OCI-LY7 (cell line): ENCODE measurements around the gene ATP1A3. TPM values are rescaled to one million over a fixed set of nuclear protein-coding genes. Genes with fewer than 3 reads are reported as not detected.
A peak's percentile ranks its signal among the peaks of the same experiment; 100 is the strongest.

Experiments used
- BruUV-seq: library from RNA; stranded (reverse); fragments of 400-500 nt; replicated peaks from 2 replicates; lab custom pipeline; 2021; lab: Mats Ljungman, UMichigan
- CTCF ChIA-PET: fragments of 300-600 bp; sonication (Branson Sonifier 250); formaldehyde crosslinking; loops from one replicate; lab custom pipeline; 2022; ENCODE audit warnings: antibody characterized with exemption; ENCODE audit not compliant: unreplicated experiment; lab: Charles Lee
- POLR2A ChIA-PET: fragments of 300-600 bp; sonication (Branson Sonifier 250); formaldehyde crosslinking; loops from one replicate; lab custom pipeline; 2022; ENCODE audit warnings: antibody characterized with exemption; lab: Charles Lee
- DNase-seq: peaks from one replicate; pipeline ENCODE4 v3.0.0-alpha.2; 2015; ENCODE audit warnings: low spot score
- H2AFZ ChIP-seq: fragments of 200-600 bp; sonication (generic), shearing (Covaris generic); 2 replicates; pipeline ENCODE4 v1.6.1; 2014; ENCODE audit warnings: mild to moderate bottlenecking, antibody characterized with exemption, low read length, moderate library complexity
- H3K27ac ChIP-seq: fragments of 200-600 bp; sonication (generic); 2 replicates; pipeline ENCODE4 v1.5.1; 2014; ENCODE audit warnings: mixed run types, low read depth, mild to moderate bottlenecking, moderate library complexity, low read length, inconsistent platforms; ENCODE audit not compliant: poor library complexity, severe bottlenecking
- H3K36me3 ChIP-seq: fragments of 200-600 bp; sonication (generic); 2 replicates; pipeline ENCODE4 v1.6.1; 2014; ENCODE audit warnings: mild to moderate bottlenecking, antibody characterized with exemption, low read length, moderate library complexity, mixed read lengths; ENCODE audit not compliant: insufficient read depth
- H3K4me1 ChIP-seq: fragments of 200-600 bp; sonication (generic); 2 replicates; pipeline ENCODE4 v1.5.1; 2014; ENCODE audit warnings: mild to moderate bottlenecking, low read length; ENCODE audit not compliant: insufficient read depth, poor library complexity, severe bottlenecking
- H3K4me2 ChIP-seq: fragments of 200-600 bp; sonication (generic); 2 replicates; pipeline ENCODE4 v1.6.1; 2014; ENCODE audit warnings: mild to moderate bottlenecking, low read length
- H3K4me3 ChIP-seq: fragments of 200-600 bp; sonication (generic); 2 replicates; pipeline ENCODE4 v1.5.1; 2014; ENCODE audit warnings: mild to moderate bottlenecking, low read depth, low read length; ENCODE audit not compliant: poor library complexity, severe bottlenecking
- H3K79me2 ChIP-seq: fragments of 200-600 bp; sonication (generic); 2 replicates; pipeline ENCODE4 v1.6.1; 2016; ENCODE audit warnings: low read depth, mild to moderate bottlenecking, low read length, moderate library complexity, mixed read lengths; ENCODE audit not compliant: insufficient read depth
- H3K9me2 ChIP-seq: fragments of 200-600 bp; sonication (generic); 2 replicates; pipeline ENCODE4 v1.6.1; 2016; ENCODE audit warnings: mild to moderate bottlenecking, low read length, mixed read lengths; ENCODE audit not compliant: insufficient read depth
- H3K9me3 ChIP-seq: fragments of 200-600 bp; sonication (generic); 2 replicates; pipeline ENCODE4 v1.6.1; 2014; ENCODE audit warnings: mild to moderate bottlenecking, mixed run types, low read length, mixed read lengths
- H4K20me1 ChIP-seq: fragments of 200-600 bp; sonication (generic); 2 replicates; pipeline ENCODE4 v1.6.1; 2014; ENCODE audit warnings: mild to moderate bottlenecking, antibody characterized with exemption, low read length, moderate library complexity, mixed read lengths; ENCODE audit not compliant: insufficient read depth
- CTCF ChIP-seq: fragments of 200-600 bp; sonication (generic); conservative IDR thresholded peaks from 2 replicates; pipeline ENCODE4 v1.5.1; 2014; ENCODE audit warnings: mild to moderate bottlenecking, antibody characterized with exemption, low read length, moderate library complexity, mixed read lengths
- EZH2phosphoT487 ChIP-seq: fragments of 200-600 bp; sonication (generic); IDR thresholded peaks from 2 replicates; pipeline ENCODE4 v1.6.1; 2018; ENCODE audit warnings: low read depth, borderline replicate concordance, mild to moderate bottlenecking, mixed run types, antibody characterized with exemption, low read length, moderate library complexity, mixed read lengths
- intact Hi-C: fragments of 100-400 bp; cut with micrococcal nuclease; formaldehyde crosslinking; loops from one replicate; pipeline ENCODE4 v1.10.0; 2022; ENCODE audit not compliant: unreplicated experiment
- total RNA-seq, 2 experiments: library from RNA; depleted of rRNA in 1 of 2; stranded (reverse); fragments of >200 nt in 1 of 2; shearing (Covaris generic) in 1 of 2; gene quantifications; 2 replicates each; pipeline ENCODE4 v1.2.3, GENCODE V29; 2014 to 2022

ATP1A3 gene
- total RNA-seq, 2 experiments from 2014 or later: 9.3 to 33.0 TPM

DNA sequence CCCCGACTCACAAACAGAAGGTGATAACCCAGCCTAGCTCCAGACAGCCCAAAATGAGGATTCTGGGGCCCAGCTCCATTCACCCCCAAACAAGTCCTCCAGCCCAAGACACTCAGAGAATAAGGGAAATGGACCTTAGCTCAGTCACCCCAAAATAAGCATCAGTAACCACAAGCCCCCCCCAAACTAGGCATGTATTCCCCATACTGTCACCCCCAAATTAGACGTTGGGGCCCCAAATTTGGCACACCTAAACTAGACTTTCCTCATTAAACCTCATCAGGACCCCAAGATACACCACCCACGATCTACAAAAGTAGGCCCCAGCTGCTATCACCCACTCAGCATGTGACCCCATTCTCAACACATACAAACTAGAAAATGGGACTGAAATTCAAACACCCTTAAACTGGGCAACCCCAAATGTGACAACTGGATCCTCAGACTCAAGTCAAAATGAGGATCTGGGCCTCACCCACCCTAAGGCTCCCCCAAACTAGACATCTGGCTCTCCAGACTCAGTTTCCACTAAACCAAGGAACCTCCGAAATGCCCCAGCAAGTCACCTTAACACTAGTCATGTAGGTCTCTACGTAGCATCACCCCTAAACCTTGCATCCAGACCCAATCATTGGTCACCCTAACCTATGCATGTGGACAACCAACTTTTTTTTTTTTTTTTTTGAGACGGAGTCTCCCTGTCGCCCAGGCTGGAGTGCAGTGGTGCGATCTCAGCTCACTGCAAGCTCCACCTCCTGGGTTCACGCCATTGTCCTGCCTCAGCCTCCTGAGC, 52.4 kb downstream of the ATP1A3 start:
- Histone ChIP-seq H3K79me2 (peaks cover 6% of the 10 kb centered on the region; the same call in 1 of the 2 replicates), H3K4me1 (peaks cover 80% of the 10 kb centered on the region), H3K9me3 (no peaks in the 10 kb centered on the region), H3K9me2 (no peaks in the 10 kb centered on the region), H3K4me2 (peak overlapping the region; percentile 82), H3K36me3 (no peaks in the 10 kb centered on the region), H3K27ac (peak overlapping the region; percentile 80), H4K20me1 (no peaks in the 10 kb centered on the region), H3K4me3 (peak overlapping the region; percentile 71), H2AFZ (no peak overlapping the region)
- intact Hi-C loops: loop anchor here (10.0 kb wide), 1 partner anchor 397 kb away; no protein-coding TSS in a partner anchor
- ChIA-PET CTCF (interaction anchor here (0.5 kb wide), 1 partner anchor 8 kb away, joined by 7 read pairs; no protein-coding TSS in a partner anchor), POLR2A (no interaction called here)
- TF ChIP-seq EZH2phosphoT487: no peak
- TF ChIP-seq CTCF: no peak
- DNase-seq: no peak
- BruUV-seq: no TSS peak

DNA sequence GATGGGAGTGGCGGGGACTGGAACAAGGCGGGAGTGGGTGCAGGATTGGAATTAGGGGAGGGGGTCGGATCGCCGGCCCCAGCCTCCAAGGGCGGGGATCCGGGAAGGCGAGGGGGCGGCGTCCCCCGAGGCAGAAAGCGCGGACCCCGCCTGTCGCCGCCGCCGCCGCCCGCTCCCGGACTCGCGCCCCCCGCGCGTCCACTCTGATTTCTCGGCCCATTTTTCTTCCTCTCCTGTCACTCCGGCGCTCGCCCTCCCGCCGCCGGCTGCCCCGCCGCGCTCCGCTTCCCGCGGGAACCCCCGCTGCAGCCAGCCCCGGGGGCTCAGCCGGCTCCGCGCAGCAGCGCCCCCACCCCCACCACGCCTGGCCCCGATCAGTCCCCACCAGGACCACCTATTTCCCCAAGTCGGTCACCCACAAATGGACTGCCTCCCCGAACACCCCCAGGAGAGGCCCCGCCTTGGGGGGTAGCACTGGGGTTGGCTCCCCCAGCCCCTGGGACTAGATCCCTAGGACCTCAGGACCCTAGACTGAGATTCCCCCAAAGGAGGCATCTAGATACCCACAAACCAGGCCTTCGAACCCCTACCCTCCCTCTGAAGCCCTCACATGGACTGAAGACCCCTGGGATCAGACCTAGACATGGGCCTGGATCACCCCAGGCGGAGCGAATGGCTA, 53.2 kb downstream of the ATP1A3 start:
- Histone ChIP-seq H3K4me2 (peak overlapping the region; percentile 82), H4K20me1 (no peaks in the 10 kb centered on the region), H3K4me1 (peaks cover 80% of the 10 kb centered on the region), H3K4me3 (peak overlapping the region; percentile 71), H3K9me3 (no peaks in the 10 kb centered on the region), H3K9me2 (no peaks in the 10 kb centered on the region), H3K27ac (peak overlapping the region; percentile 80), H2AFZ (peak overlapping the region; percentile 21; the same call in 1 of the 2 replicates), H3K79me2 (peaks cover 6% of the 10 kb centered on the region; the same call in 1 of the 2 replicates), H3K36me3 (no peaks in the 10 kb centered on the region)
- no TSS peak for BruUV-seq
- ChIA-PET CTCF (interaction anchor here (0.5 kb wide), 1 partner anchor 9 kb away, joined by 7 read pairs; no protein-coding TSS in a partner anchor), POLR2A (no interaction called here)
- no peak for DNase-seq
- TF ChIP-seq CTCF: peak; percentile 36; the same call in 1 of the 2 replicates
- no peak for TF ChIP-seq EZH2phosphoT487
- intact Hi-C loops: loop anchor here (10.0 kb wide), 1 partner anchor 396 kb away; no protein-coding TSS in a partner anchor
